IPS-15b (cell line): ENCODE measurements around the gene VPS26B.

Source experiments
- H3K27me3 ChIP-seq: one replicate; pipeline ENCODE4 v1.6.1; 2013; ENCODE audit warnings: low read length; ENCODE audit not compliant: control insufficient read depth, insufficient read depth
- H3K36me3 ChIP-seq: one replicate; pipeline ENCODE4 v1.6.1; 2013; ENCODE audit warnings: low read length; ENCODE audit not compliant: control insufficient read depth, insufficient read depth
- H3K4me1 ChIP-seq: one replicate; pipeline ENCODE4 v1.6.1; 2013; ENCODE audit warnings: mild to moderate bottlenecking, low read length; ENCODE audit not compliant: control insufficient read depth, insufficient read depth
- H3K4me3 ChIP-seq: one replicate; pipeline ENCODE4 v1.5.1; 2013; ENCODE audit warnings: low read depth, low read length
- H3K9ac ChIP-seq: one replicate; pipeline ENCODE4 v1.6.1; 2013; ENCODE audit warnings: low read depth, mild to moderate bottlenecking, low read length
- H3K9me3 ChIP-seq: one replicate; pipeline ENCODE4 v1.6.1; 2013; ENCODE audit warnings: mild to moderate bottlenecking, low read length; ENCODE audit not compliant: control insufficient read depth, insufficient read depth

The VPS26B gene

DNA sequence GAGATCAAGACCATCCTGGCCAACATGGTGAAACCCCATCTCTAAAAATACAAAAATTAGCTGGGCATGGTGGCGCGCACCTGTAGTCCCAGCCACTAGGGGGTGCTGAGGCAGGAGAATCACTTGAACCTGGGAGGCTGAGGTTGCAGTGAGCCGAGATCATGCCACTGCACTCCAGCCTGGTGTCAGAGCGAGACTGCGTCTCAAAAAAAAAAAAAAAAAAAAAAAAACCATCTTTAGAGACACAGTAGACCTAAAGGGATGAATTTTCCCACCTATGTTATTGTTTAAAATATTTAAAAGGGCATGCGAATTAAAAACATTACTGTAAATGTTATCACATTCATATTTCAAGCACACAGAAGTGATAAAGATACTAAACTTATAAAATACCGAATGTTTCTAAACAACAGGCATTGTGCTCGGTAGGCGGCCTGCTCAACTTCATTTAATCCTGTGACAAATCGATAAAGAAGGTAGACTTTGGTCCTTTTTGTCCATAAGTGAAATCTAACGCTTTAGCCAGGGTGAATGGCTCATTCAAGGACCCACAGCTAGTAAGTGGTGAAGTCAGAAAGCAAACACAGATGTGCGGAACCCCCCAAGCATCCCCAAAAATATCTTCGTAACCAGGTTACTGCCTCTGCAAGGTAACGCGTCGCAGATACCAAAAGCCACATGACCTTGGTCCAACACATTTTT is 16.8 kb upstream of the VPS26B start:
- H3K27me3 ChIP-seq: no peaks in the 10 kb centered on the region
- no peaks in the 10 kb centered on the region for H3K4me1 ChIP-seq
- H3K9ac ChIP-seq: no peak overlapping the region
- H3K36me3 ChIP-seq: peaks cover 25% of the 10 kb centered on the region
- H3K4me3 ChIP-seq: no peak overlapping the region
- no peaks in the 10 kb centered on the region for H3K9me3 ChIP-seq

DNA sequence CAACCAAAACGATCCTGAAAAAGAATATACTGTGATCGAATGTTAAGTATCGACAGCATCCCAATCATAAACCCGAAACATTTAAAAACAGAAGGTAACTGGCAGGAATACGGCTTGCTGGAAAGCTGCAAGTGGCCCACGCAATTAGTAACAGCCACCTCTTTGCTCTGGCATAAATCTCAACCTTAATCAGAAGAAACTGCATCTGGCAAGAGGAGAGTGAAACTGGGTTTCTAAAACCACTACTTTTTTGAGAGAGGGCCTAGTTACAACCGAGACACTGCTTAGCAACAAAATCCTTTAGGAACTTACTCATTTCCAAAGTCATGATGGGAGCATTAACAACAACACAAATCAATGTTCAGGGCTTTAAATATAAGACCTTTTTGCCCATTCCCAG is 8.6 kb upstream of the VPS26B start:
- no peaks in the 10 kb centered on the region for H3K4me1 ChIP-seq
- no peak overlapping the region for H3K4me3 ChIP-seq
- H3K27me3 ChIP-seq: no peaks in the 10 kb centered on the region
- H3K36me3 ChIP-seq: peaks cover 8% of the 10 kb centered on the region
- no peaks in the 10 kb centered on the region for H3K9me3 ChIP-seq
- no peak overlapping the region for H3K9ac ChIP-seq

DNA sequence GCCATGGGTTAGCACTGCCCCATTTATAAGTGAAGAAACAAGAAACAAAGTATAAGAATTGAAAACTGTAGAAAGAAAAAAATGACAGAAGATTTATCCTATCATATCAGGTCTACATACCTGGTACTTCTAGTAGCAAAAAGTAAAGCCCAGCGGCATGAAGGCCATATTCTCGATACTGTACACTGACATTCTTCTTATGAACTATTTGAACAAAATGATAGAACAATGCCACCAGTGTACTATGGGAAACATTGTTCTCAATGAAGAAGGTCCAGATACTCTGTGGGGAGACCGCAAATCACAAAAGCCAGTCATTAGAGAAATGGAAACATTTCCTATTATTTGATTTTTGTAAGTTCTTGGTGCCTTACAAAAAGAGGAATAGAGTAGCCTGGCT is 7.7 kb upstream of the VPS26B start:
- H3K4me3 ChIP-seq: no peak overlapping the region
- H3K27me3 ChIP-seq: no peaks in the 10 kb centered on the region
- H3K4me1 ChIP-seq: no peaks in the 10 kb centered on the region
- H3K9me3 ChIP-seq: no peaks in the 10 kb centered on the region
- H3K36me3 ChIP-seq: peaks cover 8% of the 10 kb centered on the region
- H3K9ac ChIP-seq: no peak overlapping the region

DNA sequence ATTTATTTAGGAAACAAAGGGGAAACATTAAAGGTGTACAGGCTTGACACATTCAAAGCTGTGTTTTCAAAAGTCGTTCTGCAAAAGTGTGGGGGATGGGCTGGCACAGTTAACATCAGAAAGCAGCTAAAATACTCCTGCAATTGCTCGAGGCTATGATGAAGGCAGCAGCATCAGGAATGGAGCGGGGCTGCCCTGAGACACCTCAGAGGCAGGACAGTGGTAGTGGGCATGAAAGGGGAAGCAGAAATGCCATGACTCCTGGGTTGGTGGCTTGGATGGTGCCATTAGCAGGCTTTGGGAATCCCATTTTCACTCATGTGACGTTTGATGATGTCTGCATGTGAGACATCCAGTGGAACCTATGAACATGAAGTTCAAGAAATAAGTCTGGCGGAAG is 1.4 kb upstream of the VPS26B start:
- H3K36me3 ChIP-seq: peaks cover 6% of the 10 kb centered on the region
- H3K27me3 ChIP-seq: peaks cover 5% of the 10 kb centered on the region
- H3K4me3 ChIP-seq: peak overlapping the region; percentile 98
- peak overlapping the region; percentile 54 for H3K9ac ChIP-seq
- peaks cover 15% of the 10 kb centered on the region for H3K4me1 ChIP-seq
- no peaks in the 10 kb centered on the region for H3K9me3 ChIP-seq

DNA sequence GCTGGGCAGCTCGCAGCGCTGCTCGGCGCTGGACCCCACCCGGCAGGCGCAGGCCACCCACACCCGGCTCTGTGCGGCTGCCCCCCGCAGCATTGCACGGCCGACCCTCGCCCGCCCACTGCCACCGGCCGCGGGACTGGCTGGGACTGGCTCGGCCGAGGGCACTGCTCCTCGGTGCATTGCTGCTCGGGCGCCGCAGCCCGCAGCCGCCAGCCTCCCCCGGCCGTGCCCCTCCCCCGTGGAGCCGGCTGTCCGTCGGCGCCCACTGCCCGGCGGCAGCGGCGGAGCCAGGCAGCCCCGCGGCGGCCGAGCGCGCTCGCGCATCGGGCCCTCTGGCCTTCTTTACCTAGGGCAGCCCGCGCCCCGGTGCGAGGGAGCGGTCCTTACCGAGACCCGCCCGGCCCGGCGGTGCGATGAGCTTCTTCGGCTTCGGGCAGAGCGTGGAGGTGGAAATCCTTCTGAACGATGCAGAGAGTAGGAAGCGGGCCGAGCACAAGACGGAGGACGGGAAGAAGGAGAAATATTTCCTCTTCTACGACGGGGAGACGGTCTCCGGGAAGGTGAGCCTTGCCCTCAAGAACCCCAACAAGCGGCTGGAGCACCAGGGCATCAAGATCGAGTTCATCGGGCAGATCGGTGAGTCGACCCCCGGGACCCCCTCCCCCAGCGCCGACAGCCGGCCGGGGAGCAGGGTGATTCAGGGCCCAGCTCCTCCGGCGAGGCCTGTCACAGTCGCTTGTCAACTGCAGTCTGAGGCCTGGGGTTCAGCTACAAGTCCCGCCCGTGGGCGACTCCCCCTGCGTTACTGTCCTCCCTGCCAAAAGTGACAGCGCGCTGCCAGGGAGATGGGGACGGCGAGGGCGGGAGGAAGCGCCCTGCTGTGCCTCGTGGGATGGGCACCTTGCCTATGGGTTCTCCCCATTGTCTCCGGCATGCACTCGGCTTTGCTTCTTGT is 516 bp downstream of the VPS26B start:
- Histone ChIP-seq H3K36me3 (no peaks in the 10 kb centered on the region), H3K9me3 (no peaks in the 10 kb centered on the region), H3K4me3 (peak overlapping the region; percentile 98), H3K4me1 (peaks cover 15% of the 10 kb centered on the region), H3K27me3 (peaks cover 5% of the 10 kb centered on the region), H3K9ac (peak overlapping the region; percentile 60)

DNA sequence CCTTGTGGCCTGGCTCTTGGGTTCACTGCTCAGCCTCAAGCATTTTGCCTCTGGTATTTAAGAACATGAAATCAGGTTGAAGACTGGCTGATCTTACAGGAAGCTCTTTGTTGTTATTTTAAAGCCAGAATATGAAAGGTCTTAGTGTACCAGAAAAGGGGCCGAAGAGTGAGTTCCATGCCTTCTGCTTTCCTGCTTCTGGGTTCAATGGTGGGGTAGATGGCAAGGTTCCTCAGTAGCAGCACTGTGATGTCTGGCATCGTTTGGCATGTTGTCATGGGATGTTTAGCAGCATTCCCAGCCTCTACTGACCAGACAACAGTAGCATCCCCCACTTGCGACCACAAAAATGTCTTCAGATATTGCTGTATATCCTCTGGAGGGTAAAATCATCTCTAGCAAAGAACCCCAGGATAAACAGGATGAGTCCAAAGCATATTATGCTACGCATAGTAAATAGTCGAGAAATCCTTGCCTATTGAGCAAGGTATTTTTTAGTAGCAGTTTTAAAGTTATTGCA is 2.4 kb downstream of the VPS26B start:
- H3K9ac ChIP-seq: no peak overlapping the region
- no peaks in the 10 kb centered on the region for H3K9me3 ChIP-seq
- H3K36me3 ChIP-seq: no peaks in the 10 kb centered on the region
- H3K27me3 ChIP-seq: peaks cover 5% of the 10 kb centered on the region
- peaks cover 15% of the 10 kb centered on the region for H3K4me1 ChIP-seq
- H3K4me3 ChIP-seq: no peak overlapping the region

DNA sequence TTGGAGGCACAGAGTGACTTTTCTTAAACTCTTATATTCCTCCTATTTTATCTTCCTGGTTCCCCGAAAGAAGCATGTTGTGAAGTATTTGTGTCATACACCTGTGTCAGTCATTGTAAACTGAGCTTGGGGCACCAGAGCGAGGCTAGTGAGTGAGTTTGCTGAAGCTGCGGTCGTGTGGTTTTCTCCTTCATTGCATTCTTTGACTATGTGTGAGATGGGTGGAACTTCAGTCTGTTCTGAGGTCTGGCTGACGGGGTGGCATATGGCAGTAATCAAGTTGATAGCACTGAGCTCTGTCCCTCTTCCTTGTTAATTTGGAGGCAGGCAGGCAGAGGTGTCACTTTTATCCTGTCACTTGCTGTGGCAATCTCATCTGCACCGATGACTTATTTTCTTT is 4.2 kb downstream of the VPS26B start:
- Histone ChIP-seq H3K4me1 (peaks cover 7% of the 10 kb centered on the region), H3K27me3 (peaks cover 5% of the 10 kb centered on the region), H3K4me3 (no peak overlapping the region), H3K9ac (no peak overlapping the region), H3K36me3 (no peaks in the 10 kb centered on the region), H3K9me3 (no peaks in the 10 kb centered on the region)

DNA sequence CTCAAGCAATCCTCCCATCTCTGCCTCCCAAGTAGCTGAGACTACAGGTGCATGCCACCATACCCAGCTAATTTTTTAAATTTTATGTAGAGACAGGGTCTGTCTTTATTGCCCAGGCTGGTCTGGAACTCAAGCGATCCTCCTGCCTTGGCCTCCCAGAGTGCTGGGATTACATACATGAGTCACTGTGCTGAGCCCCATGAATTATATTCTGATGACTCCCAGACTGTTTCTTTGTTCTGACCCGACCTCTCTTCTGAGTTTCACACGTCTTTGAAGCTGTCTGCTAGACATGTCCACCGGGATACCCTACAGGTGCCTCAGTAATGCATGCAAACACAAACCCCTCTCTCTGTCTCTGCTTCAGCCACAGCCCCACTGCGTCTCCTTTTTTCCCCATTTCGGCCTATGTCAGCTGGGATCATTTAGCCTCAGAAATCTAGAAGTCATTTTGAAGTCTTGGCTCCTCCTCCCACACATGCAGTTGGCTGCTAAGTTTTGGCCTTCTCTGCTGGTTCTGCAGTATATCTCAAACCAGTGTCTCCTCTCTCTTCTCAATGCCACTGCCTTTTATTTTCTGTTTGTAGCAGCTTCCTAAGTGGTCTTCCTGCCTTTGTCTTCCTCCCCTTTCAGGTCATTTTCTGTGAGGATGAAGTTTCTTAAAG is 4.8 kb downstream of the VPS26B start:
- H3K27me3 ChIP-seq: peaks cover 5% of the 10 kb centered on the region
- H3K4me3 ChIP-seq: no peak overlapping the region
- H3K9ac ChIP-seq: no peak overlapping the region
- peaks cover 7% of the 10 kb centered on the region for H3K4me1 ChIP-seq
- no peaks in the 10 kb centered on the region for H3K9me3 ChIP-seq
- no peaks in the 10 kb centered on the region for H3K36me3 ChIP-seq

DNA sequence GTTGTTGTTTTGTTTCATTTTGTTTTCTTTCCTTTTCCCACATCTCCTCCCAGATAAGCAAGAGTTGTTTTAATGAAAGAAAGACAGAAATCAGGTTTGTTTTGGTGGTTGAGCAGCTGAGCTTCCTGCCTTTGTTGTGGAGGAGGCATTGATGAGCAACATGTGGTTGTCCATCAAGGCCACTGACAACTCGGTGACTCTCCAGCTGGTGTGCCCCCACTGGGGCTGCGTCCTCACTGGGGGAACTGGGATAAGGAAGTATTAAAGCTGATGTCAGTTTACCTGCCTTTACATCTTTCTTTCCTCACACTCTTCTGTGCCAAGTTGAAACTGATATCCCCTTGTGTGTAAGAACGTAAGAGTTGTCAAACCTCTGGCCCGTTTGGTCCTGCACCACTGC is 5.9 kb downstream of the VPS26B start:
- peaks cover 7% of the 10 kb centered on the region for H3K4me1 ChIP-seq
- no peak overlapping the region for H3K9ac ChIP-seq
- H3K36me3 ChIP-seq: no peaks in the 10 kb centered on the region
- H3K27me3 ChIP-seq: peaks cover 5% of the 10 kb centered on the region
- no peak overlapping the region for H3K4me3 ChIP-seq
- H3K9me3 ChIP-seq: no peaks in the 10 kb centered on the region

DNA sequence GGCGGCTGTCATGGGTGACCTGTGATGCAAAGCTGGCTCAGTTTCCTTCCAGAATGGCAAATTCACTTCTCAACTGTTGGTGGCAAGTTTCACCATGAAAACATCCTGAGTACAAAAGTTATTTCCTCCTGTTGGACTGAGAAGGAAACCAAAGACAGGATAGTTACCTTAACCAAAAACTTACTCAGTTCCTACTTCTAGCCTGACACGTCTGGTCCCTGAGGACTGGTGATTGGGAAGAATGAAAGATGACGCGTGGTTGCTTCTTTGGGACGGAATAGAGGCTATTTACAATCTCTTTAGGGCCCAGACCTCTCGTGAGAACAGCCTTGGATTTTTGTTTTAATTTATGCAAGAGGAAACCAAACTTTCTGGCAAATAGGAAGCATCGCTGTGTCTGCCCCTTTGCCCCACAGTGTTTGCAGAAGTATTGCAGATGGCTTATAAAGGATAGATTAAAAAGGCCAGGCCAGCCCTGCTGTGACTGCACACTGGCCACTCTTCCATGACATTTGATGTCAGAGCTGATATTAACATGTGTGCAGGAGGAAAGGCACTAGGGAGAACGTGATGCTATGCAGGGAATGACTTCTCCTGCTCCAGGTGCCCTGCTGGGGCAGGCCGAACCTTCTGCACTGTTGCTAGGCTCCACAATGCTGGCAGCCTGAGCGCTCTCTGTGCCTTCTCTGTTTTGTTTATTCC is 7.6 kb downstream of the VPS26B start:
- Histone ChIP-seq H3K9me3 (no peaks in the 10 kb centered on the region), H3K4me1 (no peaks in the 10 kb centered on the region), H3K4me3 (no peak overlapping the region), H3K9ac (no peak overlapping the region), H3K36me3 (no peaks in the 10 kb centered on the region), H3K27me3 (no peaks in the 10 kb centered on the region)

DNA sequence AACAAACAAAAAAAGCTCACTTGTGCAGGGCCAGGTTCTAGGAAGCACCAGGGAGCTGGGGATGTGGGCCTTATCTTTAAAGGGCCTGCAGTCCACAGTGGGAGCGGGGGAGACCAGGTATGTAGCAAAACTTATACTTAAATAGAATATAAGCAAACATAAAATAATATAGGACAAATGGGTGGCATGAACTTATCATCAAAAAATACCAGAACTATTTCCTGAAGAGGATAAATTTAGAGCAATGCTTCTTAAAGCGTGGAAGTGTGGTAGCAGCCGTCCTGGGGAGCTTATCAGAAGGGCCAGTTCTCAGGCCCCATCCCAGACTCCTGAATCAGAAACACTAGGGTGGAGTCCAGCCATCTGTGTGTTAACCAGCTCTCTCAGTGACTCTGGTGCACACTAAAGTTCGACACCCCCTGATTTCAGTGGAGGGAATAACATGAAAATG is 9.3 kb downstream of the VPS26B start:
- Histone ChIP-seq H3K4me1 (no peaks in the 10 kb centered on the region), H3K4me3 (no peak overlapping the region), H3K36me3 (no peaks in the 10 kb centered on the region), H3K9me3 (no peaks in the 10 kb centered on the region), H3K9ac (no peak overlapping the region), H3K27me3 (no peaks in the 10 kb centered on the region)
